HG03457 (cell line): ENCODE measurements around the gene CCL21.
A peak's percentile ranks its signal among the peaks of the same experiment; 100 is the strongest.

Source experiments
- ATAC-seq: cut with Tn5 transposase; IDR thresholded peaks from one replicate; pipeline ENCODE4 v1.9.1; 2021; ENCODE audit warnings: moderate number of reproducible peaks; ENCODE audit not compliant: unreplicated experiment

The CCL21 gene

GRCh38 chr9:34709196-34709978 is 549 bp downstream of the CCL21 start:
- no peak for ATAC-seq

GRCh38 chr9:34707130-34707529 is 2.8 kb downstream of the CCL21 start:
- no peak for ATAC-seq

DNA sequence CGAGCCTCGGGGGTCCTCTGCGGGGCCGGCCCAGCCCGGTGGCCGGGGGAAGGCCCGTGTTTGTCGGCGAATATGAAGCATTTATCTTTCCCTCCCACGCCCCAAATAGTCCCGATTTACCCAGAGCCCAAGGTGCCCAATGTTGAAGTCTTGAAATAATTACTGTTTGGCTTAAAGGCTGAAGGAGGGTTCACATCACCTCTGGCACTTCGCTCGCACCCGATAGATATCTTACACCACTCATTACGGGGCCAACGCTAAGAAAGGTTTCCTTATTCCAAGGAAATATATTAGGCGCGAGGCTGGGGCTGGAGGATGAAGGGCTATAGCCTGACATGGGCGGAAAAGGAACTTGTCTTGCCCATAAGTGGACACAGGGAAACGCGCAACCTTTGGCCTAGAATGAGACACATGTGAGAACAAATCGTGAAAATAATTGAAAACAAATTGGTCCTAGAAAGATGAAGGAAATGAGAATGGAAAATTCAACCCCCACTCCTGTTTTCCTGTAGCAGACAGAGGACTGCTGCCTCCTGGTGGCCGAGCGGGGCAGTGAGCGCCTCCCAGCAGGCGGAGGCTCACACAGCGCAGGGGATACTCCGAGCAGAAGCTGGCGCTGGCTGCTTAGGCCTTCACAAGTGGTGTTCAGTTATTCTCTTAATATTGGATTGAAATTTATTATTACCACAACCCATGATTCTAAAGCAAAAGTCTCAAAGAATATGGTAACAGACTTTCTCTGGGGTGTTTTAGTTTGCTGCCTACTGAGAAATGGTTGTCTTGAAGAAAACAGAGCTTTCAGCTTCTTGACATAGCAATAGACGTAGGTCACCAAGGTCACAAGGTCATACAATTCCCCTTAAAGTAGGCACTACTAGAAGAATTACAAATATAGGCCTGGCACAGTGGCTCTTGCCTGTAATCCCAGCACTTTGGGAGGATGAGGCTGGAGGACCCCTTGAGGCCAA is 7.9 kb downstream of the CCL21 start:
- ATAC-seq: peak; percentile 65

GRCh38 chr9:34701023-34701768 is 8.7 kb downstream of the CCL21 start:
- ATAC-seq: no peak

DNA sequence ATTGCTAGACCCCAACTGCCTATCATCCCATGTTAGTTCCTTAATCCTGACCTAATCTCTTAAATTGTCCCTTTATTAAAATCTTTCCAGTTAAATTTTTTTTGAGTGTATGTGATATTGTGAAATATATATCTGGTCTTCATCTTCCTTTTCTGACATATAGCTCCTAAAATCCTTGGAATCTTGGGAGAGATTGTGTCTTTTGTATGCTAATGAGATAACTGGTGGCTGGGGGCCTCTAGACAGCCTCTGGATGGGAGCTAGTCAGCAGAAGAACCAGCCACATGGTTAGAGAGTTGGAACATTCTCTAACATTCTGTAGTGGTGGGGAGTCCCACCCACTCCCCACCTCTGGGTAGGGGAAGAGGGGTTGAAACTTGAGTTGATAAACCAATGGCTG is 15.1 kb downstream of the CCL21 start:
- no peak for ATAC-seq

- no peak for ATAC-seq
These were observed 16.4 kb downstream of the CCL21 start for GRCh38 chr9:34693560-34693959.

DNA sequence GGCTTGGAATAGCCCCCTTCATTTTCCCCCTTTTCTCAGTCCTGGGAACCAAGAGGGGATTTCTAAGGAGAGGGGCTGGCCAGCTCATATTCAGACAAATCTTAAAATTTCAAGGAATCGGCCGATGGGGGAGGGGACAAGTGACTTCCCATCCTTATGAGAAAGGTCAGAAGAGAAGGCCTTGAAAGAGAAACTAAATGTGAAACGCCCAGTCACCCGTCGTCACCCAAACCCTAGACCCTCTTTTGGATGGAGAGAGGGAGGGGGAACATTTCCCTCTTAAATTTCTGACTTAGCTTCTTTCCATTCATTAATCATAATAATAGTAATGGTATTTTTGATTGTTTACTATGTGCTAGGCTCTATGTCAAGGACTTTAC is 18.0 kb downstream of the CCL21 start:
- no peak for ATAC-seq

DNA sequence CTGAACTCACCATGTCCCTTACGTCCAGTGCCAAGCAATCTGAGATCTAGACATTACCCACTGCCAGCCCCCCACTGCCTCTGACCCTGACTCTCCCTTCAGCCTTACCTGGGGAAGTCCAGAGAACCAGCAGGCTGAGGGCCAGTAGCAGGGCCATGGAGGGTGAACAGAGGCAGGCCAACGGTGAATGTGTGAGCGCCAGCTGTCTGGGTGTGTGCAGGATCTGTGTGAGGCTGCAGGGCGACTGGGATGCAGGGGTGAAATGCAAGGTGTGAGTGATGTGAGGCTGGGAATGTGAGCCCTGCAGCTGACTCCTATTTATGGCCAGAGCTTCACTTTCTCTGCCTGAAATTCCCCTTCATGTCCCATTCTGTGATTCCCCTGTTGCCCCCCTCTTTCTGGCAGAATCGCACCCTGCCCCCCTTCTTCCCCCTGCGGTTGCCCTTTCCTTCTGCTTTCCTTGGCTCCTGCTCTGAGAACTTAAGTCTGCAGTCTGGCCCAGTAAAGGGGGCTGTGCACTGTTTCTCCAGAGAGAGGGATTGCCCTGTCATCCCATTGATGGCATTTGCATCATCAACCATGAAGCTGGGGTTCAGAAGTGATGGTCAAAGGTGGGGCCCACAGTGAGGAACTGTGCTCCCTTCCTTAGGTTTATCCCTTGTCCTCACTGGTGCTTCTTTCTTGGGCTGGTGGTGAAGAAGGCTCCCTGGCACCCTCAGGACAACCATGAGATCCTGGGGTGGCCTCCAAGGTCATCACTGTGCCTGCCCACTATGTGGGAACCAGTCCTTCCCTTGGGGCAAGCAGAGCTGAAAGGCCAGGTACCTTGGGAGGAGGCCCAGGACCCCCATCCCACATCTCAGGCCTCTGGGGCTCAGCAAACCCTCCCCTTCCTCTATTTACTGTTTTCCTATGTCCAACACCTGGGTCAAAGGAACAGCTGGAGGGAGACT is 18.7 kb downstream of the CCL21 start, which contains the start of gene CCL19:
Gene CCL19 (minus strand): TSS at position 294 of the 953 bp plus-strand sequence. CDS start 137 bp downstream, at position 157.
- no peak for ATAC-seq

GRCh38 chr9:34689512-34689911 is 20.4 kb downstream of the CCL21 start:
- ATAC-seq: no peak

DNA sequence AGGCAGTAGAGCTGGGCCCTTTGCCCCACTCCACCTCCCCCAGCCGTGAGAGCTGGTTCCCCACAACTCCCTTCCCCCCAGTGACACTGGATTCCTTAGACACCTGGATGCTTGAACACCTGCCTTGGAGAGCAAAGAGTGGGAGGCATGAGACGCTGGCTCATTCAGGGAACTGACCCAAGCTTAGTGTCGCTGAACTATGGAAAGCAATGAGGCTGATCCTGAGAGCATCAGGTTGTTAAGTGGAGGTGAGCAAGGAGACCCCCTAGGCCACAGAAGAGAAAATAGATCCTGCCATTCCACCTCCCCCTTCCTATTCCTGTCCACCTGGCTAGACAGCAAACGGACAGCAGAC is 20.8 kb downstream of the CCL21 start:
- no peak for ATAC-seq

- ATAC-seq: no peak
These were observed 21.4 kb downstream of the CCL21 start for GRCh38 chr9:34688329-34689115.

GRCh38 chr9:34687276-34688030 is 22.5 kb downstream of the CCL21 start:
- no peak for ATAC-seq

DNA sequence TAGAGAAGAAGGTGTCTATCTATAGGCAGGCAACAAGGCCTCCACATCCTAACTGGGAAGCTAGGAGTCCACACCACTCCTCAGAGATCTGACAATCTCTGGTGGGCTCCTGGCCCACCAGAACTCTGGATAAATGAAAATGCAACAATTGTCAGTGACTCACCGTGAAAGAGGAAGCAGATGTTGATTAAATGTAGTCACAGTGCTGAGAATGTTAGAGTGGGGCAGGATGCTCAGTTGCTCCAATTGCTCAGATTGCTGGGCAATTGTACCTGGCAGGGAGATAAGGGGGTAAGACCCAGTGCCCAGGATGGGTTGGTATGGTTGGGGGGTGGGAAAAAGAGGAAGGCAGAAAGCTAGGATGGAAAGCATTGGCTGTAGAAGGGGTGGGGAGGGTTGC is 23.2 kb downstream of the CCL21 start:
- no peak for ATAC-seq

- ATAC-seq: no peak
These were observed 23.7 kb downstream of the CCL21 start for GRCh38 chr9:34686231-34686630.

DNA sequence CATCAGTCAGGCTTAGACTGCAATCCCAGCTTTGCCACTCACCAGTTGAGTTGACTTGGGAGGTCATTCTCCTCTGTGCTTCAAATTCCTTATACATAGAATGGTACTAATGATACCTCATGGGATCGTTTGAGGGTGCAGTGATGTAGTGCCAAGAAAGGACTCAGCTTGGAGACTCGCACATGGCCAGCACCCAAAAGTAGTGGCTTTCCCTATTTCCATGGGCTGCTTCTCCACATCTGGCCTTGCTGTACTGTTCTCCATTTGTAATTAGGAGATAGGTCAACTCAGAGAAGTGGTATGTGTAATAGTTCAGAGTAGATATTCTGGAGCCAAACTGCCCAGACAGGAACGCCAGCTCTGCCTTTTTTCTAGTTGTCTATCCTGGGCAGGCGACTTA is 24.3 kb downstream of the CCL21 start:
- no peak for ATAC-seq

GRCh38 chr9:34684816-34685215 is 25.1 kb downstream of the CCL21 start:
- ATAC-seq: no peak

DNA sequence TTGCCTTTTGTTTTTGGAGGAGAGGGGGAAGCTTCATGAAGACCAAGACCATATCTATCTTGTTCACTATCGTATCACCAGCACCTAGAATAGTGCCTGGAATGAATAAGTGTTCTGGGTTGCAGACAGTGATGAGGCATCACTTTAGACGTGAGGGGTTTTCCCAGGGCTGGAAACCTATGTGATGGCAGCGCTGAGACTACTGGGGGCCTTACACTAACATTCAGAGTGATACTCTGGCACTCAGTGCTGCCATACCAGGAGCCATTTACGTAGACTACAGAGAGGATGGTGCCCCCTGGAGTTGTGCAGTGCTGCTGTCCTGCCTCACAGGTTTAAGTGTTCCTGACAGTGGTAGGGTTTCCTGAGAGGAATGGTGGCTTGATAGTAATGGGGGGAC is 25.8 kb downstream of the CCL21 start:
- ATAC-seq: no peak

DNA sequence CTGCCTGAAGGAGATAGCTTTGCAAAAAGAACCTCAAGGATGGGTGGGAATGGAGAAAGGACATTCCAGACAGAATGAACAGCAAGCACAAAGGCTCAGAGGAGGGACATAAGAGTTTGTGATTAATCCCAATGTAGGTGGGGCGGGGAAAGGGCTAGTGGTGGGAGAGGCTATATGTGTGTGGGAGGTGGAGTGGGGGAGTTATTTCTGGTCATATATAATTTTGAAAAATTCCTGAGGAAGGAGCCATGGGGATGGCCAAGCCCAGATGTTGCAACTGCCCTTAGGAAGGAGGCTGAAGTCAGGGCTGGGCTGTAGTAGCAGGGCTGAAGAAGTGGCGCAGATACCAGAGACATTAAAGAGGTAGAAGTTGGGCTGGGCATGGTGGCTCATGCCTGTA is 34.1 kb downstream of the CCL21 start:
- no peak for ATAC-seq
